BLaER1 treated with 17β-estradiol and CSF1 and Interleukin-3, amounts not matched to agents 10 nM and 100 nM (cell line): Measurements from ENCODE around the gene OPCML.

ENCODE experiments used
- H3K27ac ChIP-seq, 11 experiments: shearing (Covaris generic); formaldehyde crosslinking; 2 replicates each; pipeline ENCODE4 v1.8.1; 2022
- H3K27me3 ChIP-seq, 11 experiments: shearing (Covaris generic); formaldehyde crosslinking; 2 replicates each; pipeline ENCODE4 v1.8.1; 2022
- H3K36me3 ChIP-seq, 11 experiments: shearing (Covaris generic); formaldehyde crosslinking; 2 replicates each; pipeline ENCODE4 v1.8.1; 2022
- H3K4me1 ChIP-seq, 10 experiments: shearing (Covaris generic); formaldehyde crosslinking; 2 replicates each; pipeline ENCODE4 v1.8.1; 2022
- H3K4me2 ChIP-seq, 11 experiments: shearing (Covaris generic); formaldehyde crosslinking; 2 replicates each; pipeline ENCODE4 v1.8.1; 2022
- H3K4me3 ChIP-seq, 10 experiments: shearing (Covaris generic); formaldehyde crosslinking; 2 replicates each; pipeline ENCODE4 v1.8.1; 2022
- H3K9ac ChIP-seq, 11 experiments: shearing (Covaris generic); formaldehyde crosslinking; 2 replicates each; pipeline ENCODE4 v1.8.1; 2022
- H3K9me3 ChIP-seq, 11 experiments: shearing (Covaris generic); formaldehyde crosslinking; replicated peaks in 1 of 11; 2 replicates each; pipeline ENCODE4 v1.8.1; 2022
- H4K20me1 ChIP-seq, 11 experiments: shearing (Covaris generic); formaldehyde crosslinking; 2 replicates each; pipeline ENCODE4 v1.8.1; 2022
- Cebpa-rat ChIP-seq, 11 experiments: shearing (Covaris generic); IDR thresholded peaks; 2 replicates each; pipeline ENCODE4 v1.8.1; 2022

Gene OPCML

GRCh38 chr11:132941761-132942160 is 590.5 kb downstream of the OPCML start:
- H3K27me3 ChIP-seq: no peaks in the 10 kb centered on the region
- no peak overlapping the region for H3K27ac ChIP-seq
- no peak for TF ChIP-seq Cebpa-rat (IDR thresholded peaks at IDR 0.05)
- peaks cover 0 to 7% (median 0%) of the 10 kb centered on the region in 10 experiments; a peak in 4 of 20 replicates for H3K4me1 ChIP-seq
- no peak overlapping the region for H3K4me3 ChIP-seq
- H3K4me2 ChIP-seq: peak overlapping the region in 1 of 11 experiments; percentile 5; a peak in 2 of 22 replicates
- no peaks in the 10 kb centered on the region for H4K20me1 ChIP-seq
- peak overlapping the region in 3 of 11 experiments; percentile 10 to 31 (median 10); a peak in 1 of 22 replicates for H3K9ac ChIP-seq
- peaks cover 0 to 6% (median 0%) of the 10 kb centered on the region in 11 experiments; a peak in 4 of 22 replicates for H3K9me3 ChIP-seq
- no peaks in the 10 kb centered on the region for H3K36me3 ChIP-seq

- H3K4me2 ChIP-seq: peak overlapping the region in 1 of 11 experiments; percentile 5; a peak in 2 of 22 replicates
- no peaks in the 10 kb centered on the region for H3K36me3 ChIP-seq
- H3K4me1 ChIP-seq: peaks cover 0 to 7% (median 0%) of the 10 kb centered on the region in 10 experiments; a peak in 4 of 20 replicates
- no peaks in the 10 kb centered on the region for H4K20me1 ChIP-seq
- H3K27ac ChIP-seq: no peak overlapping the region
- H3K9ac ChIP-seq: peak overlapping the region in 3 of 11 experiments; percentile 10 to 31 (median 10); a peak in 1 of 22 replicates
- H3K27me3 ChIP-seq: no peaks in the 10 kb centered on the region
- TF ChIP-seq Cebpa-rat (IDR thresholded peaks at IDR 0.05): no peak
- no peak overlapping the region for H3K4me3 ChIP-seq
- peaks cover 0 to 6% (median 0%) of the 10 kb centered on the region in 11 experiments; a peak in 4 of 22 replicates for H3K9me3 ChIP-seq
Observed at GRCh38 chr11:132941024-132941646, 591.2 kb downstream of the OPCML start.

DNA sequence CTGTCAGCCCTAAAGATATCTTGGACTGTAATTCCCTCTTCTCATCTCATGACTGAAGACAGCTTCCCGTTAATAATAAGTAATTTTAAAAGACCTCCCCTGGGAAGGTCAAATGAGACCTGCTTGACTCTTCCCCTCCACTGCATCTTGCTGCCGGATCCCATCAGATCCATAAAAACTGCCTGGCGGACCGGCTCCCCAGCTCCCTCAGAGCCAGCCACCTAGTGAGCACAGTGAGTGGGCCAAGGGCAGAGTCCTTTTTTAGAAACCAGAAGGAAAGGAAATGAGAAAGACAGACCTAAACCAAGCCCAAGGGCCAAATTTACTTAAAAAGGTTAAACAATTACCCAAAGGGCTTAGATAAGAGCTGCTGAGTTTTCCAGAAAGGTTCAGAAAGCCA is 595.3 kb downstream of the OPCML start:
- H3K4me1 ChIP-seq: peaks cover 0 to 7% (median 0%) of the 10 kb centered on the region in 10 experiments; a peak in 4 of 20 replicates
- TF ChIP-seq Cebpa-rat (IDR thresholded peaks at IDR 0.05): no peak

DNA sequence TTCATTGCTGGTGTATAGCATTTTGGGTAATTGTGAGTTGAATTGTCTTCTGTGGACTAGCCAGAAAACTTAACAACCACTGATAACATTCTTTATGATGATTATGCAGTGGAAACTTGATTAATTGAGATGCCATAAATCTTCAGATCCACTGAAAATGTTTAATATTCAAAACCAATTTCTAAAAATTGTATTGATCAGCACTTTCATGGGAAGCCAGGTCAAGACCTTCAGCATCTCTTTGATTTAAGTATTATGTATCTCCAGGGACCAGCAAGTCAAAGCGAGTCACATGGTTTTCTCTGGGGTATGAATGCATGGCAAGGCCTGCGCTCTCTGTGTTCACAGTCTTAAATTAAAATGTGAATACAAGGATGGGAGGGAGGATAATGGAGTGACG is 596.9 kb downstream of the OPCML start:
- Histone ChIP-seq H3K9me3 (peaks cover 0 to 7% (median 5%) of the 10 kb centered on the region in 11 experiments; a peak in 11 of 22 replicates), H3K4me3 (no peak overlapping the region), H3K27ac (no peak overlapping the region), H3K9ac (no peak overlapping the region), H4K20me1 (no peaks in the 10 kb centered on the region), H3K27me3 (no peaks in the 10 kb centered on the region), H3K4me1 (no peaks in the 10 kb centered on the region), H3K4me2 (no peak overlapping the region), H3K36me3 (no peaks in the 10 kb centered on the region)
- no peak for TF ChIP-seq Cebpa-rat (IDR thresholded peaks at IDR 0.05)

More for the DNA sequence above, 595.3 kb downstream of the OPCML start:
- H3K9ac ChIP-seq: no peak overlapping the region
- H3K4me2 ChIP-seq: no peak overlapping the region
- H3K36me3 ChIP-seq: no peaks in the 10 kb centered on the region
- no peaks in the 10 kb centered on the region for H3K27me3 ChIP-seq
- no peaks in the 10 kb centered on the region for H4K20me1 ChIP-seq
- no peaks in the 10 kb centered on the region for H3K9me3 ChIP-seq
- H3K27ac ChIP-seq: no peak overlapping the region
- H3K4me3 ChIP-seq: no peak overlapping the region

- H3K4me2 ChIP-seq: no peak overlapping the region
Observed at GRCh38 chr11:132933703-132934102, 598.6 kb downstream of the OPCML start.

DNA sequence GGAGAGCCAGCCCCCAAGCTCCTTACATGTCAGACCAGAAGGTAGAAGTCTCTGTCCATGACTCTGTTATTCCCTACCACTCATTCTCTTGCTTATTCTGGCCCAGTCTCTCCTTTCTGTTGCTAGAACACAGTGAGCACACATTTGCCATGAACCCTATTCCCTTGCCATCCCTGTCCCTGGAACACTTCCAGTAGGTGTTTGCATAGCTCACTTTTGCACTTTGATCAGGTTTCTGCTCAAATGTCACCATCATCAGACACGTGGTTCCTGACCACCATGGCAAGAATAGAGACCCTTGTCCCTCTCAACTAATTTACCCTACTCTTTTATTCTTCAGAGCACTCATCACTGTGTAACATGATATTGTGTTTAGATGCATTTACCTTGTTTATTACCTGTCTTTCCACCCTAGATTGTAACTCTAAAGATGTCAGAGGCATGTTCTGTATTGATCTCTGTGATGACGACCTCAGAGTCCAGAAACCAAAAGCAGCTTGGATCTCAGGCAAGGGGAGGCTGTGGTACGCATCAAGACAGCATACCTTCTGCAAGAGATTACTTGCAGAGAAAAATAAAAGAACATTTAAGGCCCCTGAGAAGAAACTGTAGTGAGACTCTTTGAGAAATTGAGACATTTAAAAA is 606.4 kb downstream of the OPCML start:
- Histone ChIP-seq H3K9ac (no peak overlapping the region), H3K27me3 (no peaks in the 10 kb centered on the region), H3K27ac (no peak overlapping the region), H3K36me3 (no peaks in the 10 kb centered on the region), H3K9me3 (peaks cover 8 to 18% (median 16%) of the 10 kb centered on the region in 11 experiments; a peak in 18 of 22 replicates), H3K4me3 (no peak overlapping the region), H3K4me1 (no peaks in the 10 kb centered on the region), H4K20me1 (no peaks in the 10 kb centered on the region), H3K4me2 (no peak overlapping the region)
- no peak for TF ChIP-seq Cebpa-rat (IDR thresholded peaks at IDR 0.05)

More at GRCh38 chr11:132933703-132934102, 598.6 kb downstream of the OPCML start:
- Histone ChIP-seq H3K27ac (no peak overlapping the region), H3K9me3 (peaks cover 8 to 19% (median 17%) of the 10 kb centered on the region in 11 experiments; a peak in 18 of 22 replicates), H3K4me1 (no peaks in the 10 kb centered on the region), H3K9ac (no peak overlapping the region), H3K27me3 (no peaks in the 10 kb centered on the region), H3K4me3 (no peak overlapping the region), H4K20me1 (no peaks in the 10 kb centered on the region), H3K36me3 (no peaks in the 10 kb centered on the region)
- TF ChIP-seq Cebpa-rat (IDR thresholded peaks at IDR 0.05): no peak

DNA sequence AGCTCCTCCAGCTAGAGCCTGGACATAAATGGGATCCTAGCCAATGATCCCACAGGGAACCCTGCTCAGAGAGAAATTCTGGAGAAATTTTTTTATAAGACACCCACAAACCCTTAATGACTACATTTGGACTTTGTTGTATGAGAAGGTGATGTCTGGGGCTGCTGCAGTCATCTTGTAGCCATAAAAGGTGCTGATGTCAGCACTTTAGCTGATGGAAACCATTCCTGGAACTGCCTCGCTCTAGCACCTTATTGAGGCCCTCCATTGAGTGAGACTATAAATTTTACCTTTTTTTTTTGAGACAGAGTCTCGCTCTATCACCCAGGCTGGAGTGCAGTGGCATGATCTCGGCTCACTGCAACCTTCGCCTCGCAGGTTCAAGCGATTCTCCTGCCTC is 610.7 kb downstream of the OPCML start:
- no peaks in the 10 kb centered on the region for H3K27me3 ChIP-seq

GRCh38 chr11:132920451-132921096 is 611.7 kb downstream of the OPCML start:
- TF ChIP-seq Cebpa-rat (IDR thresholded peaks at IDR 0.05): no peak
- Histone ChIP-seq H3K27me3 (no peaks in the 10 kb centered on the region), H3K9me3 (no peaks in the 10 kb centered on the region), H3K27ac (no peak overlapping the region), H4K20me1 (no peaks in the 10 kb centered on the region), H3K4me3 (no peak overlapping the region), H3K4me2 (peak overlapping the region in 1 of 11 experiments; percentile 14; a peak in 2 of 22 replicates), H3K9ac (no peak overlapping the region), H3K4me1 (peaks cover 0 to 5% (median 0%) of the 10 kb centered on the region in 10 experiments; a peak in 2 of 20 replicates), H3K36me3 (no peaks in the 10 kb centered on the region)

More for the DNA sequence above, 610.7 kb downstream of the OPCML start:
- Histone ChIP-seq H3K27ac (no peak overlapping the region), H3K9me3 (no peaks in the 10 kb centered on the region), H3K36me3 (no peaks in the 10 kb centered on the region), H4K20me1 (no peaks in the 10 kb centered on the region), H3K4me1 (peaks cover 0 to 5% (median 0%) of the 10 kb centered on the region in 10 experiments; a peak in 2 of 20 replicates), H3K4me2 (no peak overlapping the region), H3K4me3 (no peak overlapping the region), H3K9ac (no peak overlapping the region)
- TF ChIP-seq Cebpa-rat (IDR thresholded peaks at IDR 0.05): no peak

DNA sequence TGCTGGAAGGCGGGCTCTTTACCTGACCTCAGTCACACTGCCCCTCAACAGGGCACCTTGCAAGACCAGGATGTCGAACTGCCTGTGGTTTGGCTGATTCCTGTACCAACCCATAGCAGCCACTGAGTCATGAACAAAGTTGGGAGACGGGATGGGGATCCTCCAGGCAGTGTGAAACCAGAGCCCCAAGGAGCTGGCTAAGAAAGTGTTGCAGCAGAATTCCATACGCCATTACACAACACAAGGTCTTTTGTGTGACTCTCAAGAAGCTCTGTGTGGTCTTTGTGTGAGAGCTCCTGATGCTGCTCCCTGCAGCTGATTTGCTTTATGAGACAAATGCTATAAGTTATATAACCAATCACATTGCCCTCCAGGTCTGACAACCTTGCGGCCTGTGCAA is 617.7 kb downstream of the OPCML start:
- H3K27ac ChIP-seq: no peak overlapping the region
- no peak overlapping the region for H3K9ac ChIP-seq
- TF ChIP-seq Cebpa-rat (IDR thresholded peaks at IDR 0.05): no peak
- peaks cover 0 to 10% (median 0%) of the 10 kb centered on the region in 10 experiments; a peak in 1 of 20 replicates for H3K4me1 ChIP-seq
- no peaks in the 10 kb centered on the region for H4K20me1 ChIP-seq
- no peak overlapping the region for H3K4me3 ChIP-seq
- no peaks in the 10 kb centered on the region for H3K36me3 ChIP-seq
- H3K27me3 ChIP-seq: no peaks in the 10 kb centered on the region
- H3K4me2 ChIP-seq: no peak overlapping the region
- peaks cover 0 to 3% (median 0%) of the 10 kb centered on the region in 11 experiments; a peak in 2 of 22 replicates for H3K9me3 ChIP-seq
